DMS79 treated with DMSO at 0.1 percent for 48 hours (cell line): Measurements from ENCODE around the gene ZNF132.
"Not testable (repeated sequence)": the region's sequence is repeated elsewhere in the genome, so short reads cannot be mapped to it uniquely, and the experiment has no call there.

Experiments
- DNase-seq: peaks from one replicate; lab custom pipeline; 2025; lab: John Stamatoyannopoulos, UW

The ZNF132 gene

DNA sequence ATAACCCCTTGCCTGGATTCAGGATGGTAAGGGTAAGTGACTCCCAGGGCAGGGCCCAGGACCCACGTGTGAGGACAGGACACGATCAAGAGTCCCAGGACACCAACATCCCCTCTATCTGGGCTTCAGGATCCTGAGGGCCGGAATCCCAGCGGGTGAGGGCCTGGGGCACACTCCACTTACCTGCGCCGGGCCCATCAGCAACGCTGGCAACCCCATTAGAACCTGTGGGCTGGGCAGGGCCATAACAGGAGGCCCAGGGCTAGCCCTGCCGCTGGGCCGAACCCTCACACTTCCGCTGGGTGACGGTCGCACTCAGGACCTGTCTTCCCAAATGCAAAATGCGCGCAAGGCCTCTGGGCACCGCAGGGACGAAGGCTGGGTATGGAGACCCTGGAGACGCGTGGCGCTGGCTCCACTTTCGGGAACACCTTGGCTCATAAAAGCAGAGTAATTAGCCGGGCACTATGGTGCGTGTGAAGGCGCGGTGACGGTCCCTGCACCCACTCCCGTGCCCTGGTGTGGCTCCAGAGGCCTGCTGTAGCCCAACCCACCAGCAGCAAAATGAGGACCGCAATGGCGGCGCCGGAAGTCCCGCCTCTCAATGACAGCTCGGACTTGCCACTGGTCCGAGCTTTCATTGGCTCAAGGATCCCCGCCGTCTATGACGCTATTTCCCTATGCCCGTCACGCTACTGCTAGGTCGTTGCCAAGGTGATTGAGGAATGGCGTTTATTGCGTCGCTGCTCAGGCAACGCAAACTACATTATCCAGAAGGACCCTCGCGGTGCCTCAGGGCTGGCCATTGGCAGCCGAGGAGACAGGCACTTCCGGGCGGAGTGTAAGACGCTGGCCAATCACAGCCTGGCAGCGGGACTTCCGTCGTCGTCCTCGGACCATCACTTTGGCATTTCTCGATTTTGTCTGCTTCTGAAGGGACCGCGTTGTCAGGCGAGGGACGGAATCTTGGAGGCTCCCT lies at the start of gene ZNF132:
Gene ZNF132 (minus strand): TSS at position 578 of the 979 bp plus-strand sequence. CDS start 332 bp downstream, at position 246.
- peak; percentile 86 for DNase-seq

DNA sequence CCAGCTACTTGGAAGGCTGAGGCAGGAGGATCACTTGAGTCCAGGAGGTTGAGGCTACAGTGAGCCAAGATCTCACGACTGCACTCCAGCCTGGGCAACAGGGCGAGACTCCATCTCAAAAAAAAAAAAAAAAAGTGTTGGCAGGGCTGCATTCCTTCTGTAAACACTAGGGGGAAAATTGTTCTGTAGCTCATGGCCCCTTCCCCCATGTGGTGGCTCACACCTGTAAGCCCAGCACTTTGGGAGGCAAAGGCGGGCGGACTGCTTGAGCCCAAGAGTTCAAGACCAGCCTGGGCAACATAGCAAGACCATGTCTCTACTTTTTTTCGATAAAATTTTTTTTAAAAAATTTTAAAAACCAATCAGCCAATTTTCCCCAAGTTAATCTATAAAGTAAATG lies 44.4 kb upstream of the ZNF132 start:
- DNase-seq = not testable (repeated sequence)

- DNase-seq = no peak
These were observed 43.8 kb upstream of the ZNF132 start for GRCh38 chr19:58483776-58484175.

DNA sequence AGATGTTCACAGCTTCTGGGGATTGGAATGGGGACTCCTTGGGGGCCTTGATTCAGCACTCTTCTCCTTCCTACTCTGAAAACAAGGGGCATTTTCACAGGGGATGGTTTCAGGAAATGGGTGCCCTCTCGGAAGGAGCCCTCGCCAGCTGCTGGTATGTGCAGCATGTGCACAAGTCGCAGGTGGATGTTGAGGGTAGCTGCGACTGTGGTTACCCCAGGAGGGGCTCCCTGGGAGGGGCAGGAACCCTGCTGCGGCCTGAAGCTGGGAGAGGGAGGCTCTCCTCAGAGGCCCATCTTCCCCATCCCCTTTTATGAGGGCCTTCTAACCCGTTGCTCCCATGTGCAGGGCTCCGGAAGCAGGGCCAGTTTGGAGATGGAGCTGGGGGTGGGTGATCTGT lies 42.4 kb upstream of the ZNF132 start:
- DNase-seq = no peak

DNA sequence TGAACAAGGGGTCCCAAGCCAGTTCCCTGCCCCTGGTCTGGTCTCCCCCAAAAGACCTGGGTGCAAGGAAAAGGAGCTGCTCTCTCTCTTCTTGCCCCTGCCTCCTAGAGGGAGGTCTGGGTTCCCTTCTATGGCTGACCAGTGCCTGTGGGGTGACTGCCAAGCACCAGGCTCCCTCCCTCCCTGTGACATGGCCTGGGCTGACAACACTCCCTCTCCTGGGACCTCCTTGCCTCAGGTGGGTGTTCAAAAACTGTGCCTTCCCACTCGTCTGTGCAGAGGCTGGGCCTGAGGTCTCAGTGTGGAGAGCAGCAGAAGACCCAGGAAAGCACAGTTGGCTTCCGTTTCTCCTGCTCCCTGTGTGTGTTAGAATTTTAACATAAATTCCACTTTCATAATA lies 40.9 kb upstream of the ZNF132 start:
- no peak for DNase-seq

- no peak for DNase-seq
These were observed 40.5 kb upstream of the ZNF132 start for GRCh38 chr19:58480481-58480830.

DNA sequence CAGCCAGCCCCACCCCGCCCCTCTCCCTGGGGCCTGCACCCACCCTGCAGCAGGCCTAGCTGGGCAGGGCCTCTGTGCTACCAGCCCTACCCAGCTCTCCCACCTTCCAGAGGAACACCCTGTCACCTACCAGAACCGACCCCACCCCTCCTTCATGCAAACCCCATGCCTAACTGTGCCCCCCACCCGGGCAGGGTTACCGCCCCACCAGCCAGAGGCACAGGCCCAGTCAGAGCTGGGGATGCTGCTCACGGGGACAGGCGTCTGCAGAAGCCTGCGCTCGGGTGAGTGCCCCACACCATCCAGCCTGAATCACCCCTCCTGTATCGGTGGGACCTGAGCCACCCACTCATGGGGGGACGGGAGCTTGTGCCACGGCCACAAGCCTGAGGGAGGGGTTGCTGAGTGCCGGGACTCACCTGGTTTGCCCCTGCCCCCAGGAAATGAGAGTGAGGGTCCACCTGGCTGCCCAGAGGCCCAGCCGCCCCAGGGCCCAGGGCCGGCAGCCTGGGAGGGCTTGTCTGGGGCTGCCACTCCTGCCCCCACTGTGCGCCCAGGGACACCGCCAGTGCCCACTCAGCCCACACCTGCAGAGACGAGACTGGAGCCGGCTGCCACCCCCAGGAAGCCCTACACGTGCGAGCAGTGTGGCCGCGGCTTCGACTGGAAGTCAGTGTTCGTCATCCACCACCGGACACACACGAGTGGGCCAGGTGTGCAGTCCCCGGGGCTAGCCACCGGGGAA lies 40.0 kb upstream of the ZNF132 start:
- no peak for DNase-seq

DNA sequence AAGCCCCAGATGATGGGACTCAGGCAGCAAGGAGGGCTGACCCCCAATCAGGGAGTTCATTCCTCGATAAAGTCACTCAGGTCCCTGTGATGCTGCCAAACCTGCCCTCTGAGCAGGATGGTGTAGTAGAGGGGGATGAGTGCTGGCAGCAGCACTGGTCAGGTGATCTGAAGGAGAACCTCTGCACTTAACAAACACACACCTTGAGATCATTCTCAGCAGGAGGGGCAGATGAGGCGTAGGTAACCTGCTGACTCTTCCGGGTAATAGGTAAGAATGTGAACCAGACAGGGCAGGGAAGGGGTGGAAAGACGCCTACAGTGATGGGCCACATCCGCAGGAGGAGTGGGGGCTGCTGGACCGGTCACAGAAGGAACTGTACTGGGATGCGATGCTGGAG lies 39.4 kb upstream of the ZNF132 start:
- no peak for DNase-seq

DNA sequence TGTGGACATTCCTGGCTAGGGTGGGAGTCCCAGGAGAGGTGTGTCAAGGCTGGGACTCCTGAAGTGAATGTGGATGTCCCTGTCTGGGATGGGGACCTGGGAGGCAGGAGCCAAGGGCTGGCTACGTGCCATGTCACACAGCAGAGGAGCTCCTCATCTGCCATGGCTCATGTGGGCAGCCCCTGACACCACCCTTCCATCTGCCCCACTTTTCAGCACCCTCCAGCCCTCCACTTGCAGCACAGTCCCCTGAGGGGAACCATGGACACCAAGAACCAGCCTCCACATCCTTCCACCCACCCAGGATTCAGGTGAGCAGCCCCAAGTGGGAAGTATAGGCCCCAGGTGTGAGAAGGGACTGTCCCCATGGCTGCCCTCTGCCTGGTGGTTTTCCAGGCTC lies 37.9 kb upstream of the ZNF132 start:
- DNase-seq = no peak

DNA sequence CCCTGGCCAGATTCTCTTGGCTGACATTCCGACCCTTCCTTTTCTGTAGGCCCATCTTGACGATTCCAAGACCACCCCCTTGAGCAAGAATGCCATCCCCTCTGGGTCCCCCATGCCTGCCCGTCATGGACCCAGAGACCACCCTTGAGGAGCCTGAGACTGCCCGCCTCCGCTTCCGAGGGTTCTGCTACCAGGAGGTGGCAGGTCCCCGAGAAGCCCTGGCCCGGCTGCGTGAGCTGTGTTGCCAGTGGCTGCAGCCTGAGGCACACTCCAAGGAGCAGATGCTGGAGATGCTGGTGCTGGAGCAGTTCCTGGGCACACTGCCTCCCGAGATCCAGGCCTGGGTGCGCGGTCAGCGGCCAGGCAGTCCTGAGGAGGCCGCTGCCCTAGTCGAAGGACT lies 37.2 kb upstream of the ZNF132 start:
- no peak for DNase-seq

DNA sequence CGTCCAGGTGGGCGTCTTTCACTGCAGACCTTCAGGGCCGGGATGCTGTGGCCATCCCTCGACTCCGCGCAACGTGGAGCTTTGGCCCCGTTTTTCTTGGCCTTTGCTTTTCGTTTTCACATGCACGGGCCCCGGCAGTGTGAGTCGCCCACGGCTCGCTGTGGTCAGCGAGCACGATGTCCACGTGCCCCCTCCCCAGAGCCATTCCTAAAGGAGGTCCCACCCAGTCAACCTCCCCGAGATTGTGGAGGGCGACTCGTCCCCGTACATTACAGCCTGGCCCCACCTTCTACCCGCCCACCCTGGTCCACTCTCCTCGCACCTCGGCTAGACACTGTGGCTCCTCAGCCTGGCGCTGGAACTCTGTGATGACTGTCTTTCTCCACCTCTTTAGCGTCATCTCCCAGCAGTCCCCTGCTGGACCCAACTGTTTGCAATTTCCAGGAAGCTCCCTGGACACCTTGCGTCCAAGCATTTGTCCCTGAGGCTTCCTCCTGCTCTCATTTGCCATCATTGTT lies 36.6 kb upstream of the ZNF132 start:
- no peak for DNase-seq

- DNase-seq = peak; percentile 93
These were observed 36.0 kb upstream of the ZNF132 start, which contains the start of gene ZNF446 for GRCh38 chr19:58475714-58476497. ZNF446 (plus strand) TSS chr19:58476352; CDS start chr19:58477219, 867 bp downstream.

GRCh38 chr19:58474997-58475713 lies 35.2 kb upstream of the ZNF132 start:
- no peak for DNase-seq

DNA sequence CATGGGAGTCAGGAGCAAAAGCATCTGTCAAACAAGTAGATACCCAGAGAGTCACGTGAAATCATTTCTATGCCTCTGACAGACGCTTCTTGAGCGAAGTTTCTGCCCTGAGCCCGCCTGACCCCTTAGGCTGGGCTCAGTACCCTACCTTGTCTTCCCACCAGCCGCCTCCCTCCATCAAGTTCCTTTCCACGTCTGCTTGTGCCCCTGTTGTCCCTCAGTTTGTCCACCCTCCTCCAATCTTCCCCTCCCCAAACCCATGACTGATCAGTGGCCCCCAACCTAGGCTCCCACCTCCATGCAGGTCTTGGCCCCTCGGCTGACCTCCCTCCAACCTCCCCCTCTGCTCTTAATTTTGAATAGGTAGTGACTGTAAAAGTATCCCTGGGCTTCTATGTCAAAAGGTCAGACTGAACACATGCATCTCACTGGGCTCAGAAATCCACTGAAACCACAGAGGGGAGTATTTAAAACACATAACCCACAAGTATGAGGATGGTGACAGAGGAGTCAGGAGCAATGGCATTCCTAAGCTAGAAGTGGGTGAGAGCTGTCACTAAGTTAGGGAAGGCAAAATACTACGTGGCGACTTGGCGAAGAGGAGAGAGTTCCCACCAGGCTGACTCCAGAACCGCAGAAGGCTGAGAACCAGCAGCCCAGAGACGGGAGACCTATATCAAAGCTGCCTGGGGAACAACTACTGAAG lies 34.5 kb upstream of the ZNF132 start:
- DNase-seq = no peak

DNA sequence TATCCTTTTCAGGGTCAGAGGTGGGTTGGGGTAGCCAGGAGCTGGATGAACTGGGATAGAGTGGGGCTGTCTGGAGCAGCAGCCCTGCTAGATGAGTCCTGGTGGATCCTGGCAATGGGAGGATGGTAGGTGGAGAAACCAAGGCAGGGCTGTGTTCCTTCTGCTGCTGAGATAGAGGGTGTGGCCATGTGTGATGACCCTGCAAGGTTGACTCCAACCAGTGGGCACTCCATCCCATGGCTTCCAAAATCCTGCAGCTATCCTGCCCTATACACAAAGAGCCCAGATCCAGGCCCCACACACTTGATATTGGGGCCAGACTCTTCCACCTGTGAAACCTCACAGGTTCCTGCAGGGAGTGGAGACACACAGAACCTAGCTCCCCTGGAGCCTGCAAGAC lies 33.8 kb upstream of the ZNF132 start:
- no peak for DNase-seq

GRCh38 chr19:58471736-58472135 lies 31.8 kb upstream of the ZNF132 start:
- DNase-seq = no peak

DNA sequence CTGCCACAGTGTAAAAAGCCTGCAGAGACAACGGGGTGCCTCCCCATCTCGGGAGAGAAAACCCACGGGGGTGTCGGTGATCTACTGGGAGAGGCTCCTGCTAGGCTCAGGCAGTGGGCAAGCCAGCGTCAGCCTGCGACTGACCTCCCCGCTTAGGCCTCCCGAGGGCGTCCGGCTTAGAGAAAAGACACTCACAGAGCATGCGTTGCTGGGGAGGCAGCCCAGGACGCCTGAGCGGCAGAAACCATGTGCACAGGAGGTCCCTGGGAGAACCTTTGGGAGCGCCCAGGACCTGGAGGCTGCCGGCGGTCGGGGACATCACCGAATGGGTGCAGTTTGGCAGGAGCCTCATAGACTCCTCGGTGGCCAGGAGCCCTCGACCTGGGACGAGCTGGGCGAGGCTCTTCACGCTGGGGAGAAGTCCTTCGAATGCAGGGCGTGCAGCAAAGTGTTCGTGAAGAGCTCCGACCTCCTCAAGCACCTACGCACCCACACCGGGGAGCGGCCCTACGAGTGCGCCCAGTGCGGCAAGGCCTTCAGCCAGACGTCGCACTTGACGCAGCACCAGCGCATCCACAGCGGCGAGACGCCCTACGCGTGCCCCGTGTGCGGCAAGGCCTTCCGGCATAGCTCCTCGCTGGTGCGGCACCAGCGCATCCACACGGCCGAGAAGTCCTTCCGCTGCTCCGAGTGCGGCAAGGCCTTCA lies 31.0 kb upstream of the ZNF132 start:
- DNase-seq = not testable (repeated sequence)

DNA sequence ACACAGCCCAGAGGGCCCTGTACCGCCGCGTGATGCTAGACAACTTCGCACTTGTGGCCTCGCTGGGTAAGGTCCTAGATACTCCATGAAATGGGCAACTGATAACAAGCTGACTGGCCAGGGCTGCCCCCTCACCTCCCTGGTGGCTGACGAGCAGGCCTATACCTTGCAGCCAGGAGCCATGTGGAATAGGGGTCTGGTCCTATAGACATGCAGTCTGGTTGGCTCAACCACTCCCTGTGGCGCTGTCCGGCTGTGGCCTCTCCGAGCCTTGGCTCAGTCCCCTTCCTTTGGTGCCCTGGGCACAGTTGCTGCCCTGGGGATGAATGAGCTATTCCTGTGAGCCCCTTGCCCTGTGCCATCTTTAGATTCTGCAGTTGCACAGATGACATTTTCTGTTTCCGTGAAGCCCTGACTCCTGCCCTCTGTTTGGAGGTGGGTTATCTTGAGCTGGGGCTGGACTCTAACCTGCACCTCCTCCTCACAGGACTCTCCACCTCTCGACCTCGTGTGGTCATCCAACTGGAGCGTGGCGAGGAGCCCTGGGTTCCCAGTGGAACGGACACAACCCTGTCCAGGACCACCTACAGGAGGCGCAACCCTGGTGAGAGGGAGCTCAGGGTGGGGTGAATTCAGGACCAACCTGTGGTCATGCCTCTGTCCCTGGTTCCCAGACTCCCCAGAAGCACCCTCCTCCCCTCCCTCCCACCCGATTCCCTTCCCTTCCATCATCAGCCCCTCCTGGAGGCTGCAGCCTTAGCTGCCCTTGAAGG lies 29.5 kb upstream of the ZNF132 start:
- no peak for DNase-seq

GRCh38 chr19:58468216-58468839 lies 28.4 kb upstream of the ZNF132 start:
- DNase-seq = no peak
